ENCODE data around the gene TMEM63C. TPM values are rescaled to one million over a fixed set of nuclear protein-coding genes. Genes with fewer than 3 reads are reported as not detected.

Gene TMEM63C
- total RNA-seq, 1 donor from 2014 or later = not detected

- DNase-seq (ENCODE audit: low read depth, low spot score) = no peak
These were observed 39.8 kb downstream of the TMEM63C start for GRCh38 chr14:77221241-77221871.

DNA sequence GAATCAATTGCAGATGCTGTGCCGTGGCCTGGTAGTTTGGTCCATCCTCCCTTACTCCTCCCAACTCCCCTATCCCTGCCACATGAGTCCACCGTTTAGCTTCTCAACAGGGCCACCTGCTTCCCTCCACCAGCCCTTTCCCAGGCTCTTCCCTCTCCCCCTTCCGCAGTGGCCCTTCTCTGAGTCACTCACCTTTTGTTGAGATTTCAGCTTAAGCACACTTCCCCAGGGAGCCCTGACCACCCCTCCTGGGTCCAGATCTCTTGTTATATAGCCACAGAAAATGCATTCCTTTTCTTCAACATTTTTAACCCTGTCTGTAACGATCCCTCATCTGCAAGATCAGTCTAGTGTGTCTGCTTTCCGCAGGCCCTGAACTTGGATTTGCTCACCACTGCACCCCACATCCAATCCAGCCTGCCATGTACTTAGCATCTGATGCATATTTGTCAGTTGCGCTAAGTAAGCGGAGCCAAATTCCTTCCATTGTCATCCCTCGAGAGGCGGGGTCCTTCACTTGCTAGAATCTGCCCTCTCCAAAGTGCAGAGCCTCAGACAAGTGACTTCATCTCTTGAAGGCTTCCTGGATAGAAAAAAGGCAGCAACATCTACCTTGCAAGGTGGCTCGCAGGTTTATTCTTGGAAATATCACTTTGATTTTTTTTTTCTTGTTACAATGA is 41.1 kb downstream of the TMEM63C start:
- DNase-seq (ENCODE audit: low read depth, low spot score) = no peak

- no peak for DNase-seq (ENCODE audit: low read depth, low spot score)
These were observed 42.6 kb downstream of the TMEM63C start for GRCh38 chr14:77224212-77224611.

DNA sequence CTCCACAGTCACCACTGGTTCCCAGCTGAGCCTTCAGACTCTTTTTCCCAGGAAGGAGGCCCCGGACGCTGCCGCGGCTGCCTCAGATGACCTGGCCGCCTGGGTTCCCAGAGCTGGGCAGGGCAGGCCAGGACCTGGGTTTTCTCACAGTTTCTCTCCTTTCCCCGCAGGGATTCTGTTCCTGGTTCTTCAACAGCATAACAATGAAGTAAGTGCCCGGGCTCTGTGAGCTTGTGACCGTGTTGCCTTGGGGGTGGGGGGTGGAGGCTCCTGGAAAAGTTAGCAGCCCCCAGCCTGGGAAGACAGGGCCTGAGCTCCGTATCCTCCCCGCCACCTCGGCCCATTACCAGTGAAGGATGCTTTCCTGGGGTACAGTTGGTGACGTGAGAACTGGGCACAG is 43.7 kb downstream of the TMEM63C start:
- DNase-seq (ENCODE audit: low read depth, low spot score) = no peak

DNA sequence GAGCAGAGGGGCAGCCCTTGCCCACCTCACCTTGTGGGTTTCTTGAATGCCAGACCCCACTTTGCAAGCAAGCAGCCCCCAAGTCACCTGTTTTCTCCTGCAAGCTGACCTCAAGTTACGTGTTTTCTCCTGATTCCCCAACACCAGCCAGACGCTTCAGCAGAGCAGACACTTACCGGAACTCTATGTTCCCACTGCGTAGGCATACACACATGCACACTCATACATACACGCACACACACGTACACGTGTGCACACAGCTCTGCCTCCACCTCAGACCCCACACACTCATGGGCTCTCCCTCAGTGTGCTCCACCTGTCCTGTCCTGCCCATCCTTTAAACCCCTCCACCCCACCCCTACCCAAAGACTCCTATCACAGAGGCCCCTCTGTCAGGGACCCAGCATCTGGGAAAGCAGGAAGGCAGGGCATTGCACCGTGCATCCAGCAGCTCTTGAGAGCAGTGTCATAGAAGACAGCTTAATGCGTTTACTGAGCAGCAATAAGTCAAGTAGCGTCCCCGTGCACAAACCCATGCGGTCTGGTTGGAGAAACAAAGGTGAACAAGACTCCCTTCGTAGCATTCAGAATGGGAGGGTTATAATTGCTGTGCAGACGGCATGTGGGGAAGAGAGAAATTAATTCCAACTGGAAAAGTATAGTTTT is 44.4 kb downstream of the TMEM63C start:
- no peak for DNase-seq (ENCODE audit: low read depth, low spot score)

- no peak for DNase-seq (ENCODE audit: low read depth, low spot score)
These were observed 46.5 kb downstream of the TMEM63C start for GRCh38 chr14:77228056-77228455.

- no peak for DNase-seq (ENCODE audit: low read depth, low spot score)
These were observed 49.3 kb downstream of the TMEM63C start for GRCh38 chr14:77230914-77231313.

DNA sequence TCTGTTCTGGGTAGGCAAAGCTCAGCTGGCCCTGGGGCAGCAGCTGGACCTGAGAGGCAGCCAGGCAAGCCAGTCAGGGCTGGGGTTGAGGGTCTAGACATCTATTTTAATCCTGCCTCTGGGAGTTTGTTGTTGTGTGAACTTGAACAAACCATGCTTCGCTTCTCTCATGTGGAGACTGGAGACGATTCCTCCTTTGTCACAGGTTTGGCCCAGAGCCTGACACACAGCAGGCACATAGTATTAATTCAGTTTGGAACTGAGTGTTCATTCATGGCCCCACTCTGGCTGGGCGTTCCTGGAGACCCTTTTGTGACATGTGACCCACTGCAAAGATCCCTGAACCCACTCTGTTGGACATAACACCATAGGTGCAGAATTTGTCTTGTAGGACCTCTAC is 50.1 kb downstream of the TMEM63C start:
- no peak for DNase-seq (ENCODE audit: low read depth, low spot score)

- DNase-seq (ENCODE audit: low read depth, low spot score) = no peak
These were observed 55.2 kb downstream of the TMEM63C start for GRCh38 chr14:77236814-77237213.

DNA sequence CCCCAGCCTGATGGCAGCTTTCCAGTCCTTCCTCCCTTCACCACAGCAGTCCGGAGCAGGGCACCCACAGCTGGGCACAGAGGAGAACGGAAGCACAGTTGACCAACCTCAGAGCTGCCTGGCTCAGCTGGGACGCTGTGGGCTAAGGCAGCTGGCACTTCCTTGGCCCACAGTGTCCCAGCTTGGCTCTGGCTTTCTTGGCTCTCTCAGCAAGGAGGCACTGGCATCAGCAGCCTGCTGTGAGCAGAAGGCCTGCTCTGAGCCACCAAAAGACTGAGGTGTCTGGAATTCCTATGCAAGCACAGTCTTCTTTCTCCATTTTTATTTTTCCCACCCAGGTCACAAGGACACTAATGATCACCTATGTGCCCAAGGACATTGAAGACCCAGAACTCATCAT is 56.8 kb downstream of the TMEM63C start:
- no peak for DNase-seq (ENCODE audit: low read depth, low spot score)

DNA sequence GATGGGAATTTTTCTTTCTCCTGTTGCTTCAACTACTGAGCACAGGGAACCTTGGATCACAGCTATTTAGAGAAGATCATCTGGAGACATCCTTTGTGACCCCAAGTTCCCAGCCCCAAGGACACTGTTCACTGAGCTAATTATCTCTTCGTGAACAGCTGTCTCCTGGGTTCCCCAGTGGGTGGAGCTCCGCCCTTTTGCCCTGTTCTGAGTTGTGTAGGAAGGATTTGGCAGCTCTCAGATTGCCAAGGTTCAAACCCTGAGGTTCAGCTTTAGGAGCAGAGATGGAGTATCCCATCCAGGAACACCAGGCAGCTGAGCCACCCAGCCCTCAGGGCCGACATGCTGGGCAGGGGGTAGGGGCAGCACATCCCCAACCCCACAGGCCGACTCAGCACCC is 57.4 kb downstream of the TMEM63C start:
- no peak for DNase-seq (ENCODE audit: low read depth, low spot score)

DNA sequence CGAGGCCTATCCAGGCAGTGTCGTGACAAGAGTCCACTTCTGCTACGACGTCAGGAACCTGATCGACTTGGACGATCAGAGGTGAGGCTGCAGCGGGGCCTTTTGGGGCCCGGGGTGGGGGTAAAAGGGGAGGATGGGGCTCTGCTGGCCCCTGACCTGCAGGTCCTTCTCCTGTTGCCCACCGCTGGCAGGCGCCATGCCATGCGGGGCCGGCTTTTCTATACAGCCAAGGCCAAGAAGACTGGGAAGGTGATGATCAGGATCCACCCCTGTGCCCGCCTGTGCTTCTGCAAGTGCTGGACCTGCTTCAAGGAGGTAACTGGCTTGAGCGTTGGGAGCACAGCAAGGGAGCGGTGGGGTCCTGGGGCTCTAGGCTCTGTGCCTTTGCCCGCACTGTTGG is 57.8 kb downstream of the TMEM63C start:
- DNase-seq (ENCODE audit: low read depth, low spot score) = no peak

- DNase-seq (ENCODE audit: low read depth, low spot score) = no peak
These were observed 58.8 kb downstream of the TMEM63C start for GRCh38 chr14:77240336-77240915.

DNA sequence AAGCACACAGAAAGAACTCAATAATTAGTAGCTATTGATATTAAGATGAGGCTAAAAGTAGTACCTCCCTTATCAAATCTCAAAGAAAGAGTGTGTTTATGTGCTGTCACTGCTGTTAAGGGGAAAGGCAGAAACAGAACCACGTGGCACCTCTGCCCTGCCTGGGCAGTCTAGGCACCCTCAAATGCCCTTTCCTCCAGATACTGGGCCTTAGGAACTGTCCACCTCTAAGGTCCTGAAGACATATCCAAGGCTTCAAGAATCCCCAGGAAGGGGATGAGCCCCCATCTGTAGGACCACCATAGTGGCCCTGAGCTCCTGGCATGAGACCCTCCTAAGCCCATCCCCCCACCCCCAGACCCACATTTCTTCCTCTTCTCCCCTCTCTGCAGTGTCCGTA is 60.4 kb downstream of the TMEM63C start:
- no peak for DNase-seq (ENCODE audit: low read depth, low spot score)

GRCh38 chr14:77242752-77243151 is 61.2 kb downstream of the TMEM63C start:
- no peak for DNase-seq (ENCODE audit: low read depth, low spot score)

DNA sequence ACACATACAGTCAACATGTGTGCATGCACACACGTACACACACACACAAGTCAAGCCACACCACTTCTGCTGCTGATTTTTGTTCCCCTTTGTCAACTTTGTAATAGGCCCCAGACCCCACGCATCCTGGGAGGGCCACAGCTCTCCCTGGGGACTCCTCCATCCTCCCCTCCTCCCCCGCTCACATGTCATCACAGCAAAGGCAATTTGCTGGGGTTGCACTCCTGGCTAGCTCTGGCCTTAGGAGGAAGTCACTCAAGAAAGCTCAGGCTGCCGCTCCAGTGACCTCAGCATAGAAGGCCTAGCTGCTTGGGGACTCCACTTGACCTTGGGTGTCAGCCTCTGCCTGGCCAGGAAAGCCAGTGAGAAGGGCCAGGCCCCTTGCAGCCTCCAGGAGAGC is 62.3 kb downstream of the TMEM63C start:
- DNase-seq (ENCODE audit: low read depth, low spot score) = no peak

- no peak for DNase-seq (ENCODE audit: low read depth, low spot score)
These were observed 64.2 kb downstream of the TMEM63C start for GRCh38 chr14:77245820-77246219.

- DNase-seq (ENCODE audit: low read depth, low spot score) = no peak
These were observed 65.2 kb downstream of the TMEM63C start for GRCh38 chr14:77246784-77247183.

- DNase-seq (ENCODE audit: low read depth, low spot score) = no peak
These were observed 67.1 kb downstream of the TMEM63C start for GRCh38 chr14:77248666-77249065.

- no peak for DNase-seq (ENCODE audit: low read depth, low spot score)
These were observed 67.7 kb downstream of the TMEM63C start for GRCh38 chr14:77249286-77249685.

DNA sequence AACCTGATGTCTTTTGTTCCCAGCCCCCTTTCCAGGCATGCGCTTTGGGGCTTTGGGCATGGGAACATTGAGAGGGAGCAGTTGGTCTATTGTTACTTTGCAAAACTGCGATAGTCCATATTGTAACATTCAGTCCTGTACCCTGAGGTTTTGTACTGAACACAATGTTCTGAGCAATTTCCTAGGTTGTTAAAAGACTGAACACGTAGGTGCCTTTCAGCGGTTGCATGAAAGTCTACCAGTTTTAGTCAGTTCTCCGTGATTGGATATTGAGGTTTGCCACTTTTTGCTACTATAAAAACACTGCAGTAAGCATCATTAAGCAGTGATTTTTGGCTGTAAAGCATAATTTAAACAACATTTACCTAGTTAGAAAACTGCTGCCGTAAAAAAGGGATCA is 69.3 kb downstream of the TMEM63C start:
- DNase-seq (ENCODE audit: low read depth, low spot score) = no peak

GRCh38 chr14:77251870-77252269 is 70.3 kb downstream of the TMEM63C start:
- DNase-seq (ENCODE audit: low read depth, low spot score) = no peak

Measured in pulmonary artery endothelial cell (primary cell).